ENCODE results near the gene ALPK1. TPM values are rescaled to one million over a fixed set of nuclear protein-coding genes. Genes with fewer than 3 reads are reported as not detected.

Gene ALPK1
- polyA plus RNA-seq, 2 of the 4 experiments (the other 2 are of a cell fraction) = 3.5 to 15.9 TPM

DNA sequence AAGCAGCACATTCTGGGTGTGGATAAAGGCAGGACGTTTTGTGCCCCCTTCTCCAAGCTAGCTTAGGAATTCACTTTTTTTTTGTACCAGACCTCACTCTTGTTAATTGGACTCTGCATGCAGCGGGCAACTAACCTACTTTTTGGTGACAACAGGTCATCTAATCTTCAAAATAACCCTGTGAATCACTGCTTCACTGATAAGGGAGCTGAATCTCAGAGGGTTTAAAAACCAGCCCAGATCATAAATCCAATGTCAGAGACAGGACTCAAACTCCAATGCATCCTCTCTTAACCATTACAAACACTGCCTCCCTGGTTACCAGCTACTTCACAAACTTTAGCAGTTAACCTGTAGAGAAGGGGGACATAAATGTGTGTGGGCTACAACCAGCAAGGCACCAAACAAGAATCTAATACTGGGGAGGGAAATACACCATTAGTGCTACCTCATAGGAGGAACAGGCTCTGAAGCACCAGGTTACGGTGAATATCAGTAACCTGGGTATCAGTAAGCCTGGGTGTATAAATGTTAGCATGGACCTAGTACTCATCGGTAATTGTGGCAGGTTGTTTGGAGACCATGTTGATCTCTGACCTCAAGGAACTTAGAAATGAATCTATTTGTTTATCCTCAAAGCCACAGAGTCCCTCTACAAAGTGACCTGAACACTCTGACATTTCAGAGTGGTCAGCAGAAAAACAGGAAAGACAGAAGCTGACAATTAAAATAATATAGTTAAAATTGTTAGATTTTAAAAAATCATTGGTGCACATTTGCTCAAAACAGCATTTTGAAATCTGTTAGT lies 14.1 kb upstream of the ALPK1 start:
- Histone ChIP-seq H3K4me2 (peak overlapping the region; percentile 98; the same call in 2 of the 3 replicates), H3K27ac (no peak overlapping the region), H3K4me1 (peaks cover 5% of the 10 kb centered on the region; the same call in 1 of the 3 replicates), H3K4me3 (no peak overlapping the region), H3K9me3 (no peaks in the 10 kb centered on the region)
- no peak for FAIRE-seq
- no peak for DNase-seq (ENCODE audit: low read depth in 1 of 2, low spot score in 1 of 2)
- CTCF ChIA-PET = interaction anchor here (1.1 to 1.4 kb wide), 2 partner anchors 39 to 241 kb away, joined by 3 read pairs; no protein-coding TSS in a partner anchor
- WGBS (ENCODE audit: missing lambda C conversion rate) = 71% methylated on average over 4 of the region's 4 CpGs
- POLR2A ChIA-PET = no interaction called here
- TF ChIP-seq, protein P1, sequence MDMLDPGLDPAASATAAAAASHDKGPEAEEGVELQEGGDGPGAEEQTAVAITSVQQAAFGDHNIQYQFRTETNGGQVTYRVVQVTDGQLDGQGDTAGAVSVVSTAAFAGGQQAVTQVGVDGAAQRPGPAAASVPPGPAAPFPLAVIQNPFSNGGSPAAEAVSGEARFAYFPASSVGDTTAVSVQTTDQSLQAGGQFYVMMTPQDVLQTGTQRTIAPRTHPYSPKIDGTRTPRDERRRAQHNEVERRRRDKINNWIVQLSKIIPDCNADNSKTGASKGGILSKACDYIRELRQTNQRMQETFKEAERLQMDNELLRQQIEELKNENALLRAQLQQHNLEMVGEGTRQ (IDR thresholded peaks at IDR 0.05) = no peak
- no peak for TF ChIP-seq KDM1A (IDR thresholded peaks at IDR 0.05; ENCODE audit: low read depth)
- TF ChIP-seq, protein P2, sequence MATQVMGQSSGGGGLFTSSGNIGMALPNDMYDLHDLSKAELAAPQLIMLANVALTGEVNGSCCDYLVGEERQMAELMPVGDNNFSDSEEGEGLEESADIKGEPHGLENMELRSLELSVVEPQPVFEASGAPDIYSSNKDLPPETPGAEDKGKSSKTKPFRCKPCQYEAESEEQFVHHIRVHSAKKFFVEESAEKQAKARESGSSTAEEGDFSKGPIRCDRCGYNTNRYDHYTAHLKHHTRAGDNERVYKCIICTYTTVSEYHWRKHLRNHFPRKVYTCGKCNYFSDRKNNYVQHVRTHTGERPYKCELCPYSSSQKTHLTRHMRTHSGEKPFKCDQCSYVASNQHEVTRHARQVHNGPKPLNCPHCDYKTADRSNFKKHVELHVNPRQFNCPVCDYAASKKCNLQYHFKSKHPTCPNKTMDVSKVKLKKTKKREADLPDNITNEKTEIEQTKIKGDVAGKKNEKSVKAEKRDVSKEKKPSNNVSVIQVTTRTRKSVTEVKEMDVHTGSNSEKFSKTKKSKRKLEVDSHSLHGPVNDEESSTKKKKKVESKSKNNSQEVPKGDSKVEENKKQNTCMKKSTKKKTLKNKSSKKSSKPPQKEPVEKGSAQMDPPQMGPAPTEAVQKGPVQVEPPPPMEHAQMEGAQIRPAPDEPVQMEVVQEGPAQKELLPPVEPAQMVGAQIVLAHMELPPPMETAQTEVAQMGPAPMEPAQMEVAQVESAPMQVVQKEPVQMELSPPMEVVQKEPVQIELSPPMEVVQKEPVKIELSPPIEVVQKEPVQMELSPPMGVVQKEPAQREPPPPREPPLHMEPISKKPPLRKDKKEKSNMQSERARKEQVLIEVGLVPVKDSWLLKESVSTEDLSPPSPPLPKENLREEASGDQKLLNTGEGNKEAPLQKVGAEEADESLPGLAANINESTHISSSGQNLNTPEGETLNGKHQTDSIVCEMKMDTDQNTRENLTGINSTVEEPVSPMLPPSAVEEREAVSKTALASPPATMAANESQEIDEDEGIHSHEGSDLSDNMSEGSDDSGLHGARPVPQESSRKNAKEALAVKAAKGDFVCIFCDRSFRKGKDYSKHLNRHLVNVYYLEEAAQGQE (IDR thresholded peaks at IDR 0.05) = no peak
- no peak for TF ChIP-seq RCOR1 (IDR thresholded peaks at IDR 0.05; ENCODE audit: low read depth, low read length)
- no peak for ATAC-seq

DNA sequence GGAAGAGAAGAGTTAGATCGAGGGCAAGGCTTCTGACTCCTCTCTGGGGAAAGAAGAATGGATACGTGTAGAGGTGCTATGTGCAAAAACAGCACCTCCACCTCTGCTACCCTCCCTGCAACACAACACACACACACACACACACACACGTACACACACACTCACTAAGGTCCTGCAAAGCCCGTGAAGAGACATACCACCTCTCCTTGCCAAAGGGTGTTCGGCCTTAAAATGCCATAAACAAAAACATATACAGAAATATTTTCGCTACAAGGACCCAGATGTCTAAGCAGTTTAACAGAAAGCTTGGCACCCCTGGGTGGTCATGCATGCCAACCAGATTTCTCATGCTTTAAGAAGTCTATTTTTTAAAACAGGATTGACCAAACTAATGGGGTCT lies 13.0 kb upstream of the ALPK1 start:
- ChIA-PET POLR2A (no interaction called here), CTCF (interaction anchor here (0.5 to 1.4 kb wide), 3 partner anchors 38 to 240 kb away, joined by 3 read pairs; no protein-coding TSS in a partner anchor)
- Histone ChIP-seq H3K27ac (peak overlapping the region in 1 of 2 experiments; percentile 97; a peak in 3 of 6 replicates), H3K4me1 (peaks cover 5% of the 10 kb centered on the region; the same call in 1 of the 3 replicates), H3K9me3 (no peaks in the 10 kb centered on the region), H3K4me2 (peak overlapping the region; percentile 98), H3K4me3 (peak overlapping the region; percentile 77; the same call in 1 of the 3 replicates)
- 42% methylated on average over 6 of the region's 6 CpGs for WGBS (ENCODE audit: missing lambda C conversion rate)
- ATAC-seq (no peak), FAIRE-seq (no peak), DNase-seq (ENCODE audit: low read depth in 1 of 2, low spot score in 1 of 2) (no peak)
- TF ChIP-seq EP300 (IDR thresholded peaks at IDR 0.05) = no peak
- no peak for TF ChIP-seq ZNF302 (CRISPR knock-in tag; IDR thresholded peaks at IDR 0.05)
- TF ChIP-seq JUNB (IDR thresholded peaks at IDR 0.05) = no peak
- TF ChIP-seq, protein P3, sequence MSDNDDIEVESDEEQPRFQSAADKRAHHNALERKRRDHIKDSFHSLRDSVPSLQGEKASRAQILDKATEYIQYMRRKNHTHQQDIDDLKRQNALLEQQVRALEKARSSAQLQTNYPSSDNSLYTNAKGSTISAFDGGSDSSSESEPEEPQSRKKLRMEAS (IDR thresholded peaks at IDR 0.05) = no peak
- no peak for TF ChIP-seq JUN (IDR thresholded peaks at IDR 0.05)
- TF ChIP-seq EHMT2 (IDR thresholded peaks at IDR 0.05; ENCODE audit: low read depth) = no peak
- TF ChIP-seq, protein P4, sequence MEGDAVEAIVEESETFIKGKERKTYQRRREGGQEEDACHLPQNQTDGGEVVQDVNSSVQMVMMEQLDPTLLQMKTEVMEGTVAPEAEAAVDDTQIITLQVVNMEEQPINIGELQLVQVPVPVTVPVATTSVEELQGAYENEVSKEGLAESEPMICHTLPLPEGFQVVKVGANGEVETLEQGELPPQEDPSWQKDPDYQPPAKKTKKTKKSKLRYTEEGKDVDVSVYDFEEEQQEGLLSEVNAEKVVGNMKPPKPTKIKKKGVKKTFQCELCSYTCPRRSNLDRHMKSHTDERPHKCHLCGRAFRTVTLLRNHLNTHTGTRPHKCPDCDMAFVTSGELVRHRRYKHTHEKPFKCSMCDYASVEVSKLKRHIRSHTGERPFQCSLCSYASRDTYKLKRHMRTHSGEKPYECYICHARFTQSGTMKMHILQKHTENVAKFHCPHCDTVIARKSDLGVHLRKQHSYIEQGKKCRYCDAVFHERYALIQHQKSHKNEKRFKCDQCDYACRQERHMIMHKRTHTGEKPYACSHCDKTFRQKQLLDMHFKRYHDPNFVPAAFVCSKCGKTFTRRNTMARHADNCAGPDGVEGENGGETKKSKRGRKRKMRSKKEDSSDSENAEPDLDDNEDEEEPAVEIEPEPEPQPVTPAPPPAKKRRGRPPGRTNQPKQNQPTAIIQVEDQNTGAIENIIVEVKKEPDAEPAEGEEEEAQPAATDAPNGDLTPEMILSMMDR (IDR thresholded peaks at IDR 0.05) = no peak
- no peak for TF ChIP-seq ZC3H11A (IDR thresholded peaks at IDR 0.05)
- TF ChIP-seq TP53 (CRISPR knock-in tag; IDR thresholded peaks at IDR 0.05) = no peak

All from A549 (cell line).